LNCAP (cell line): ENCODE measurements around the gene MICA.

Source experiments
- CTCF ChIP-seq: fragments of 450-650 bp; IDR thresholded peaks from 2 replicates; pipeline ENCODE4 v1.5.1; 2017; ENCODE audit warnings: mild to moderate bottlenecking

MICA gene

GRCh38 chr6:31386977-31387376 lies 16.4 kb upstream of the MICA start:
- TF ChIP-seq CTCF = no peak

DNA sequence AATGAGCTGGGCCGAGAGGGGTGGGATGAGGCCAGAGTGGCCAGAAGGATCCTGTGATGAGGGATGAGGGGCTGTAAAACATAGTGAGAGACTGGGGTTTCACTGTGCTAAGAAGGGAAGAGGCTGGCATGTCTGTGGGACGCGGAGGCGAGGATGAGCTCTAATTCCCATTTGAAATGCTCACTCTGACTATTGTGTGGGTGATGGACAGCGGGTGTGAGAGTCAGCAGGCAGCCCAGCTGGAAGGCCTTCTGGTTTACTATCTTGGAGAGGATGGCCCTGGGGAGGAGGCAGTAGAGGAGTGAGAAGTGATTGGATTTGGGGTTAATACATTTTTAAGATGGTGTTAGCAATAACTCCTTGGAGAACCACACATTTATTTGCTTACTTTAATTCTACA lies 9.5 kb upstream of the MICA start:
- no peak for TF ChIP-seq CTCF

GRCh38 chr6:31394381-31394780 lies 9.0 kb upstream of the MICA start:
- no peak for TF ChIP-seq CTCF

- TF ChIP-seq CTCF = no peak
These were observed 7.6 kb upstream of the MICA start for GRCh38 chr6:31395832-31396231.

DNA sequence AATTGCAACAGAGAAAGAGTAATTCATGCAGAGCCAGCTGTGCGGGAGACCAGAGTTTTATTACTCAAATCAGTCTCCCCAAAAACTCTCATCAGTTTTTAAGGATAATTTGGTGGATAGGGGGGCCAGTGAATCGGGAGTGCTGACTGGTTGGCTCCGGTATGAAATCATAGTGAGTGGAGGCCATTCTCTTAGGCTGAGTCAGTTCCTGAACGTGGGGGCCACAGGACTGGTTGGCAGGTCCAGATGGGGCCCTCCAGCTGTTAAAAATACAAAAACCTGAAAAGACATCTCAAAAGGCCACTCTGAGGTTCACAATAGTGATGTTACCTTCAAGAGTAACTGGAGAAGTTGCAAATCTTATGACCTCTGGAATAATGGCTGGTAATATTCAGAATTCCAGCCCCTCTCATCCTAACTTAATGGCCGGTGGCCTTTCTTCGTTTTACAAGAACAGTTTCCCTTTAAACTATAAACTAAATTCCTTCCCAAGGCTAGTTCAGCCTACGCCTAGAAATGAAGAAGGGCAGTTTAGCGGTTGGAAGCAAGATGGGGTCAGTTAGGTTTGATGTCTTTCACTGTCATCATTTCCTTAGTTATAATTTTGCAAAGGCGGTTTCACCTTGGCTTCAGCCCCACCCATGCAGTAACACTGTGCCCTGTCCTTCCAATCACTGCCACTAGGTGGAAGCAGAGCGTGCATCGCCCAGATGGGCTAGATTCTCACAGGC lies 6.8 kb upstream of the MICA start:
- peak; percentile 58 for TF ChIP-seq CTCF

DNA sequence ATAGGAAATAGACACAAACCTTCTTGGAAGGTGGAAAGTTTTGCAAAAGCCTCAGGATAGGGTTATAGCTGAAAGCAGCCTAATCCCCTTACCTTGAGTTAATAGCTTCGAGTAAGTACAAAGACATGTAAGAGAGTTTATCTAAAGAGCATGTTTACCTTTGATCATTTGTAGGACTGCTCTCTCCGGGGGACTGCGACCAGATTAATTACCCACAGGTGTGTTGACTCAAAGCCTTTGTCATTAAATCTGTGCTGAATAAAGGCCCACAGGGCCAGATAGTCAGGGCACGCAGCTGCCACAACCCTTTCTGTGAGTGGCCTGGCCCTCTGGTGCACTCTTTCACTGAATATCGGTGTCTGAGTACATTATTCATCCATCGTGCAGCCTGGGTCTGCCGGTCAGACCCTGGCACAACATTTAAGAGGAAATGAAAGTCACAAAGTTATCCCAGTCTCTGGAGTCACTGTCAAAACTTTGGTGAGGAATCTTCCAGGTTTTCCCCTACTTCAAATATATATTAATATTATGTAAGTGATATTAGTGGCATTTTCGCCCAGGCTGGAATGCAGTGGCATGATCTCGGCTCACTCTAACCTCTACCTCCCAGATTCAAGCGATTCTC lies 5.4 kb upstream of the MICA start:
- TF ChIP-seq CTCF = no peak

GRCh38 chr6:31399589-31400466 lies 3.6 kb upstream of the MICA start:
- peak; percentile 89 for TF ChIP-seq CTCF
